Endothelial cell of umbilical vein (primary cell): ENCODE data around the gene DYNC2H1. TPM values are rescaled to one million over a fixed set of nuclear protein-coding genes. Genes with fewer than 3 reads are reported as not detected.

Source experiments
- BruUV-seq: library from RNA; stranded (reverse); fragments of 400-500 nt; replicated peaks from 2 replicates; lab custom pipeline; 2021; lab: Mats Ljungman, UMichigan
- CTCF ChIA-PET: fragments of 300-600, 350-600 bp; sonication (Branson Sonifier 250); formaldehyde crosslinking; loops from one replicate; lab custom pipeline; 2021; ENCODE audit warnings: antibody characterized with exemption, inconsistent platforms; lab: Charles Lee
- POLR2A ChIA-PET: fragments of 300-600, 350-600 bp; sonication (Branson Sonifier 250); formaldehyde crosslinking; loops from one replicate; lab custom pipeline; 2021; ENCODE audit warnings: antibody characterized with exemption, inconsistent platforms; lab: Charles Lee
- DNase-seq: peaks from one replicate; pipeline ENCODE4 v3.0.0-alpha.2; 2011; ENCODE audit warnings: low read depth, low spot score
- FAIRE-seq: peaks from 2 replicates; lab custom pipeline; 2011; peaks lifted over from hg19 to GRCh38; lab: Jason Lieb, UNC
- H2AFZ ChIP-seq: 2 replicates; pipeline ENCODE4 v1.6.0; 2012; ENCODE audit warnings: low read depth, low read length, control low read depth, inconsistent platforms
- H3K27ac ChIP-seq: 2 replicates; pipeline ENCODE4 v1.5.1; 2011; ENCODE audit warnings: low read depth, mild to moderate bottlenecking, control low read depth, low read length, moderate library complexity; ENCODE audit not compliant: insufficient read depth
- H3K27me3 ChIP-seq, 2 experiments: 2 replicates each; pipeline versions ENCODE4 v1.6.0 to v1.6.1; 2011; ENCODE audit warnings: low read length in 2 of 2, mixed read lengths in 1 of 2; ENCODE audit not compliant: control insufficient read depth in 2 of 2, insufficient read depth in 2 of 2
- H3K36me3 ChIP-seq, 2 experiments: 2 replicates in 1 of 2; 3 replicates in 1 of 2; pipeline ENCODE4 v1.5.1; 2011; ENCODE audit warnings: low read length in 2 of 2, mild to moderate bottlenecking in 1 of 2, moderate library complexity in 1 of 2; ENCODE audit not compliant: control insufficient read depth in 2 of 2, insufficient read depth in 2 of 2; ENCODE audit errors: extremely low read depth in 1 of 2
- H3K4me1 ChIP-seq: 3 replicates; pipeline ENCODE4 v1.5.1; 2011; ENCODE audit warnings: mild to moderate bottlenecking, low read length; ENCODE audit not compliant: control insufficient read depth, insufficient read depth; ENCODE audit errors: extremely low read depth
- H3K4me2 ChIP-seq: 2 replicates; pipeline ENCODE4 v1.6.1; 2011; ENCODE audit warnings: low read length, control low read depth, mixed read lengths; ENCODE audit not compliant: insufficient read depth
- H3K4me3 ChIP-seq, 3 experiments: fragments of 200-600 bp in 1 of 3; sonication (generic), shearing (Covaris generic) in 1 of 3; replicated peaks in 1 of 3; 2 replicates each; pipeline ENCODE4 v1.5.1; 2011 to 2016; ENCODE audit warnings: control low read depth in 3 of 3, low read length in 3 of 3, mild to moderate bottlenecking in 2 of 3, inconsistent platforms in 1 of 3, low read depth in 1 of 3, moderate library complexity in 1 of 3; ENCODE audit not compliant: insufficient read depth in 1 of 3
- H3K79me2 ChIP-seq: 2 replicates; pipeline ENCODE4 v1.6.0; 2012; ENCODE audit warnings: low read length, inconsistent platforms; ENCODE audit not compliant: control insufficient read depth, insufficient read depth
- H3K9ac ChIP-seq: replicated peaks from 2 replicates; pipeline ENCODE3; 2011; ENCODE audit warnings: low read length, control low read depth; ENCODE audit not compliant: insufficient read depth; ENCODE audit errors: extremely low read depth
- H3K9me1 ChIP-seq: replicated peaks from 3 replicates; pipeline ENCODE4 v1.6.0; 2011; ENCODE audit warnings: mild to moderate bottlenecking, low read length; ENCODE audit not compliant: control insufficient read depth, insufficient read depth; ENCODE audit errors: extremely low read depth
- H3K9me3 ChIP-seq: replicated peaks from 2 replicates; pipeline ENCODE4 v1.5.1; 2012; ENCODE audit warnings: low read length, inconsistent platforms; ENCODE audit not compliant: control insufficient read depth, insufficient read depth
- H4K20me1 ChIP-seq: replicated peaks from 2 replicates; pipeline ENCODE3; 2011; ENCODE audit warnings: mild to moderate bottlenecking, low read length; ENCODE audit not compliant: control insufficient read depth, insufficient read depth; ENCODE audit errors: extremely low read depth
- CTCF ChIP-seq, 2 donors: IDR thresholded peaks; 1 replicate in 1 of 2; 2 replicates in 1 of 2; pipeline ENCODE4 v1.5.1; 2011; ENCODE audit warnings: low read length in 2 of 2, mild to moderate bottlenecking in 2 of 2, moderate library complexity in 2 of 2, control low read depth in 1 of 2, inconsistent platforms in 1 of 2, low read depth in 1 of 2; ENCODE audit not compliant: insufficient read depth in 1 of 2; ENCODE audit errors: extremely low read depth in 1 of 2
- EZH2 ChIP-seq: IDR thresholded peaks from 2 replicates; pipeline ENCODE4 v1.6.1; 2012; ENCODE audit warnings: borderline replicate concordance, low read depth, mild to moderate bottlenecking, moderate library complexity, low read length, inconsistent platforms; ENCODE audit not compliant: severe bottlenecking
- FOS ChIP-seq: IDR thresholded peaks from 2 replicates; pipeline ENCODE4 v1.6.1; 2011; ENCODE audit warnings: mild to moderate bottlenecking, low read length, moderate library complexity, borderline replicate concordance; ENCODE audit not compliant: insufficient read depth
- GATA2 ChIP-seq: IDR thresholded peaks from 2 replicates; pipeline ENCODE4 v1.7.0; 2011; ENCODE audit warnings: low read depth, mild to moderate bottlenecking, moderate library complexity, mixed read lengths, low read length; ENCODE audit not compliant: insufficient read length, insufficient read depth
- JUN ChIP-seq: IDR thresholded peaks from 2 replicates; pipeline ENCODE4 v1.6.1; 2011; ENCODE audit warnings: borderline replicate concordance, low read depth; ENCODE audit not compliant: insufficient read length, insufficient read depth
- MAX ChIP-seq: IDR thresholded peaks from 2 replicates; pipeline ENCODE4 v1.6.1; 2011; ENCODE audit not compliant: insufficient read depth, insufficient read length
- MYC ChIP-seq: IDR thresholded peaks from one replicate; pipeline ENCODE4 v1.6.1; 2011; ENCODE audit warnings: mild to moderate bottlenecking, low read depth, low read length
- POLR2A ChIP-seq: IDR thresholded peaks from 2 replicates; pipeline ENCODE4 v1.6.1; 2012; ENCODE audit warnings: low read depth, mild to moderate bottlenecking, control low read depth, low read length
- POLR2AphosphoS5 ChIP-seq: IDR thresholded peaks from 2 replicates; pipeline ENCODE4 v1.6.1; 2012; ENCODE audit warnings: low read depth, mild to moderate bottlenecking, control low read depth, low read length, moderate library complexity; ENCODE audit not compliant: insufficient read depth
- dilution Hi-C: fragments of 300-500 bp; cut with MboI; formaldehyde crosslinking; loops from one replicate; pipeline ENCODE4 v1.15.0; 2019; ENCODE audit warnings: low sequenced_read_pairs; ENCODE audit not compliant: extremely low pct_ligation_motif_present
- intact Hi-C: fragments of 100-400 bp; cut with micrococcal nuclease; formaldehyde crosslinking; loops from one replicate; pipeline ENCODE4 v1.10.0; 2022
- polyA plus RNA-seq, 4 experiments: library from polyadenylated mRNA; depleted of rRNA in 3 of 4; stranded (reverse) in 3 of 4; unstranded in 1 of 4; fragments of >200 nt; gene quantifications; 2 replicates each; pipeline versions ENCODE4 v1.2.1 to v1.2.3, GENCODE V29; 2011 to 2012; ENCODE audit warnings: missing spikeins in 1 of 4
- total RNA-seq: library from RNA; stranded (reverse); gene quantifications from 2 replicates; pipeline ENCODE4 v1.2.3, GENCODE V29; 2021

DYNC2H1 gene
- total and polyA plus RNA-seq, 2 donors (not counting 3 experiments of a cell fraction or from before 2014, with no cell fraction given): 1.9 to 4.2 TPM

GRCh38 chr11:103215812-103216211 lies 106.6 kb downstream of the DYNC2H1 start:
- Histone ChIP-seq H3K36me3 (no peaks in the 10 kb centered on the region), H3K27ac (no peak overlapping the region), H3K4me2 (no peak overlapping the region), H2AFZ (no peak overlapping the region), H3K9me1 (no peaks in the 10 kb centered on the region), H3K9me3 (no peaks in the 10 kb centered on the region), H3K4me1 (no peaks in the 10 kb centered on the region), H3K79me2 (no peaks in the 10 kb centered on the region), H3K27me3 (no peaks in the 10 kb centered on the region), H4K20me1 (no peaks in the 10 kb centered on the region), H3K4me3 (no peak overlapping the region), H3K9ac (no peak overlapping the region)
- FAIRE-seq: no peak
- CTCF ChIA-PET: no interaction called here
- dilution Hi-C loops: no loop called here
- no TSS peak for BruUV-seq
- POLR2A ChIA-PET: no interaction called here
- DNase-seq: no peak
- intact Hi-C loops: no loop called here
- no peak for TF ChIP-seq MYC
- TF ChIP-seq EZH2: no peak
- TF ChIP-seq POLR2A: no peak
- TF ChIP-seq GATA2: no peak
- no peak for TF ChIP-seq FOS
- no peak for TF ChIP-seq JUN
- no peak for TF ChIP-seq POLR2AphosphoS5
- TF ChIP-seq CTCF (IDR thresholded peaks at IDR 0.05; ENCODE audit: extremely low read depth in 1 of 2, insufficient read depth in 1 of 2, low read depth in 1 of 2, low read length in 2 of 2): no peak
- TF ChIP-seq MAX: no peak
